SU-DHL-6 (cell line): Measurements from ENCODE around the gene ZFAND3.

ENCODE experiments used
- CTCF ChIP-seq: fragments of 200-600 bp; sonication (generic); IDR thresholded peaks from one replicate; pipeline ENCODE4 v1.5.1; 2017; ENCODE audit warnings: antibody characterized with exemption, mild to moderate bottlenecking, low read length, moderate library complexity; ENCODE audit not compliant: insufficient read depth, poor library complexity, severe bottlenecking
- EZH2phosphoT487 ChIP-seq: fragments of 200-600 bp; sonication (generic), shearing (Covaris generic); conservative IDR thresholded peaks from 2 replicates; pipeline ENCODE4 v1.6.1; 2018; ENCODE audit warnings: mild to moderate bottlenecking, antibody characterized with exemption, low read length, moderate library complexity, mixed read lengths

GRCh38 chr6:37987559-37987958 is 168.0 kb downstream of the ZFAND3 start:
- TF ChIP-seq CTCF = no peak
- no peak for TF ChIP-seq EZH2phosphoT487
